H9 (cell line): ENCODE data around the gene SRRD. TPM values are rescaled to one million over a fixed set of nuclear protein-coding genes. Genes with fewer than 3 reads are reported as not detected.

ENCODE experiments used
- DNase-seq: peaks from one replicate; pipeline ENCODE4 v3.0.0-alpha.2; 2017
- H2AFZ ChIP-seq: one replicate; pipeline ENCODE4 v1.6.1; 2013; ENCODE audit warnings: mild to moderate bottlenecking, low read length, control low read depth, moderate library complexity
- H2AK5ac ChIP-seq: 2 replicates; pipeline ENCODE4 v1.6.1; 2013; ENCODE audit warnings: low read length, control low read depth, mixed read lengths; ENCODE audit not compliant: insufficient read length
- H2BK120ac ChIP-seq: one replicate; pipeline ENCODE4 v1.6.1; 2013; ENCODE audit warnings: low read depth, mild to moderate bottlenecking, low read length, control low read depth, inconsistent platforms; ENCODE audit not compliant: poor library complexity, severe bottlenecking
- H2BK12ac ChIP-seq: 2 replicates; pipeline ENCODE4 v1.6.1; 2013; ENCODE audit warnings: low read length, control low read depth, mixed read lengths, low read depth; ENCODE audit not compliant: insufficient read length
- H2BK15ac ChIP-seq: 2 replicates; pipeline ENCODE4 v1.6.1; 2013; ENCODE audit warnings: low read depth, low read length, control low read depth
- H2BK20ac ChIP-seq: one replicate; pipeline ENCODE4 v1.6.1; 2013; ENCODE audit warnings: low read depth, mild to moderate bottlenecking, low read length, control low read depth, inconsistent platforms; ENCODE audit not compliant: poor library complexity, severe bottlenecking
- H2BK5ac ChIP-seq: 2 replicates; pipeline ENCODE4 v1.6.1; 2013; ENCODE audit warnings: low read length, control low read depth, mixed read lengths; ENCODE audit not compliant: insufficient read length
- H3K14ac ChIP-seq: 2 replicates; pipeline ENCODE4 v1.6.1; 2013; ENCODE audit warnings: low read length, control low read depth; ENCODE audit not compliant: insufficient read depth
- H3K18ac ChIP-seq: 2 replicates; pipeline ENCODE4 v1.6.1; 2013; ENCODE audit warnings: low read depth, mild to moderate bottlenecking, mixed read lengths, low read length, control low read depth; ENCODE audit not compliant: insufficient read length
- H3K23ac ChIP-seq: 2 replicates; pipeline ENCODE4 v1.6.1; 2013; ENCODE audit warnings: low read length, control low read depth, mixed read lengths, low read depth; ENCODE audit not compliant: insufficient read length
- H3K23me2 ChIP-seq: 2 replicates; pipeline ENCODE4 v1.6.1; 2013; ENCODE audit warnings: low read depth, mild to moderate bottlenecking, mixed read lengths, low read length, control low read depth; ENCODE audit not compliant: insufficient read length, poor library complexity, severe bottlenecking
- H3K27ac ChIP-seq: 2 replicates; pipeline ENCODE4 v1.5.1; 2013; ENCODE audit warnings: low read length, control low read depth, mixed read lengths, low read depth; ENCODE audit not compliant: insufficient read length
- H3K27me3 ChIP-seq: 2 replicates; pipeline ENCODE4 v1.6.1; 2013; ENCODE audit warnings: low read length, control low read depth, inconsistent platforms; ENCODE audit not compliant: insufficient read depth
- H3K4ac ChIP-seq: 2 replicates; pipeline ENCODE4 v1.6.1; 2013; ENCODE audit warnings: low read depth, mild to moderate bottlenecking, control low read depth, inconsistent platforms, low read length, moderate library complexity
- H3K4me1 ChIP-seq: 2 replicates; pipeline ENCODE4 v1.6.1; 2013; ENCODE audit warnings: low read length, control low read depth, inconsistent platforms; ENCODE audit not compliant: insufficient read depth
- H3K4me2 ChIP-seq: 2 replicates; pipeline ENCODE4 v1.6.1; 2013; ENCODE audit warnings: low read length, control low read depth, mixed read lengths; ENCODE audit not compliant: insufficient read length, insufficient read depth
- H3K56ac ChIP-seq: 2 replicates; pipeline ENCODE4 v1.6.1; 2013; ENCODE audit warnings: low read depth, mild to moderate bottlenecking, mixed read lengths, low read length, control low read depth; ENCODE audit not compliant: insufficient read length
- H3K79me1 ChIP-seq: 2 replicates; pipeline ENCODE4 v1.6.1; 2013; ENCODE audit warnings: low read depth, mild to moderate bottlenecking, moderate library complexity, low read length, control low read depth, inconsistent platforms; ENCODE audit not compliant: insufficient read depth, poor library complexity, severe bottlenecking
- H3K79me2 ChIP-seq: 2 replicates; pipeline ENCODE4 v1.6.1; 2013; ENCODE audit warnings: low read length, control low read depth, inconsistent platforms; ENCODE audit not compliant: insufficient read depth
- H3K9ac ChIP-seq: 2 replicates; pipeline ENCODE4 v1.6.1; 2013; ENCODE audit warnings: low read length, control low read depth, mixed read lengths; ENCODE audit not compliant: insufficient read length; ENCODE audit errors: extremely low read depth
- H3K9me3 ChIP-seq: one replicate; pipeline ENCODE4 v1.6.1; 2013; ENCODE audit warnings: low read depth, low read length, inconsistent platforms; ENCODE audit not compliant: control insufficient read depth
- H3T11ph ChIP-seq: one replicate; pipeline ENCODE4 v1.6.1; 2013; ENCODE audit warnings: mild to moderate bottlenecking, low read length, control low read depth, inconsistent platforms
- H4K20me1 ChIP-seq: one replicate; pipeline ENCODE4 v1.6.1; 2013; ENCODE audit not compliant: control insufficient read depth, insufficient read length, insufficient read depth
- H4K5ac ChIP-seq: 2 replicates; pipeline ENCODE4 v1.6.1; 2013; ENCODE audit warnings: low read depth, mild to moderate bottlenecking, mixed read lengths, low read length, control low read depth; ENCODE audit not compliant: insufficient read length
- H4K8ac ChIP-seq: replicated peaks from 2 replicates; pipeline ENCODE4 v1.6.1; 2013; ENCODE audit warnings: low read length, control low read depth, mixed read lengths, low read depth; ENCODE audit not compliant: insufficient read length
- H4K91ac ChIP-seq: 2 replicates; pipeline ENCODE4 v1.6.1; 2013; ENCODE audit warnings: low read depth, mild to moderate bottlenecking, moderate library complexity, mixed read lengths, low read length, control low read depth; ENCODE audit not compliant: insufficient read length
- H3K27ac Mint-ChIP-seq, 3 experiments: 2 replicates in 2 of 3; 3 replicates in 1 of 3; pipeline ENCODE4 v1.8.0; 2020 to 2021; ENCODE audit warnings: mixed read lengths in 3 of 3, mild to moderate bottlenecking in 1 of 3, moderate library complexity in 1 of 3
- H3K27me3 Mint-ChIP-seq: 2 replicates; pipeline ENCODE4 v1.8.0; 2021; ENCODE audit warnings: low read depth, mild to moderate bottlenecking, moderate library complexity, mixed read lengths
- H3K36me3 Mint-ChIP-seq, 3 experiments: 2 replicates in 2 of 3; 3 replicates in 1 of 3; pipeline ENCODE4 v1.8.0; 2020 to 2021; ENCODE audit warnings: low read depth in 3 of 3, mixed read lengths in 3 of 3; ENCODE audit not compliant: insufficient read depth in 1 of 3
- H3K4me1 Mint-ChIP-seq, 2 experiments: 2 replicates each; pipeline ENCODE4 v1.8.0; 2020; ENCODE audit warnings: mixed read lengths in 2 of 2
- H3K4me3 Mint-ChIP-seq, 2 experiments: 2 replicates in 1 of 2; 3 replicates in 1 of 2; pipeline ENCODE4 v1.8.0; 2020 to 2021; ENCODE audit warnings: mild to moderate bottlenecking in 2 of 2, mixed read lengths in 2 of 2, moderate library complexity in 1 of 2
- H3K9me3 Mint-ChIP-seq, 2 experiments: 2 replicates in 1 of 2; 3 replicates in 1 of 2; pipeline ENCODE4 v1.8.0; 2020; ENCODE audit warnings: mild to moderate bottlenecking in 2 of 2, mixed read lengths in 2 of 2, moderate library complexity in 1 of 2
- WGBS: extraction: QIAGEN DNeasy Blood & Tissue Kit; methylation state at CpG from one replicate; pipeline ENCODE4 v1.1.7; 2013; ENCODE audit warnings: missing lambda C conversion rate, low lambda C conversion rate, mixed read lengths; ENCODE audit not compliant: insufficient read length; ENCODE audit errors: extremely low coverage; 5-methylcytosine and 5-hydroxymethylcytosine counted together
- total RNA-seq: library from RNA; stranded (reverse); gene quantifications from 2 replicates; pipeline ENCODE4 v1.2.1, GENCODE V29; 2021
- TF ChIP-seq, protein P1 (sequence below): fragments of 200-600 bp; sonication (generic); conservative IDR thresholded peaks from 3 replicates; pipeline ENCODE4 v1.8.0; 2021; ENCODE audit warnings: antibody characterized with exemption, mild to moderate bottlenecking

SRRD gene
- total RNA-seq, 1 experiment from 2014 or later, result 36.0 TPM

DNA sequence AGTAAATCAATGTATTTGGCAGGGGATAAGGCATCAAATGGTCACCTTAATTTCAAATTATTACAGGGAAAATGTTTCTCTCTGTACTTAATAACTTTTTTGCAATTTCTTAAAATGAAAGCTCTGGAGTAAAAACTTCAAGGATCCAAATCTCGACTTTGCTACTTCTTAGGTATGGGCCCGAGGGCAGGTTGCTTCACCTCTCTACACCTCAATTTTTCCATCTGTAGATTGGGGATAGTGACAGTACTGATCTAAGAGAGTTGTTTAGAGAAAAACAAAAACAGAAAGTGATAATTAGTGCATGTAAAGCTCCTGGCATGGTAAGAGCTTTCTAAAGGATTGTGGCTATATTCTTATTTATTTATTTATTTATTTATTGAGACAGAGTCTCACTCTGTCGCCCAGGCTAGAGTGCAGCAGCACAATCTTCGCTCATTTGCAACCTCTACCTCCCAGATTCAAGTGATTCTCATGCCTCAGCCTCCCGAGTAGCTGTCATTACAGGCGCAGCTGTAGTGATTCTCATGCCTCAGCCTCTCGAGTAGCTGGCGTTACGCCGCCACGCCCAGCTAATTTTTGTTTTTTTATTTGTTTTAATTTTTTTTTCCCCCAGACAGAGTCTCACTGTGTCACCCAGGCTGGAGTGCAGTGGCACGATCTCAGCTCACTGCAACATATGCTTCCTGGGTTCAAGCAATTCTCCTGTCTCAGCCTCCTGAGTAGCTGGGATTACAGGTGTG, 30.9 kb downstream of the SRRD start:
- peaks cover 3 to 10% (median 9%) of the 10 kb centered on the region in 3 experiments; a peak in 5 of 7 replicates for H3K36me3 Mint-ChIP-seq
- Histone ChIP-seq H3K18ac (no peak overlapping the region), H3K56ac (no peak overlapping the region), H4K5ac (no peak overlapping the region), H2AK5ac (no peak overlapping the region), H3T11ph (no peak overlapping the region), H2BK15ac (no peak overlapping the region), H3K79me2 (peaks cover 3% of the 10 kb centered on the region; the same call in 1 of the 2 replicates), H3K4me2 (no peak overlapping the region), H2BK5ac (no peak overlapping the region), H3K9ac (no peak overlapping the region), H3K14ac (no peak overlapping the region), H3K27ac (no peak overlapping the region), H4K8ac (no peak overlapping the region), H3K23ac (no peak overlapping the region), H2BK120ac (no peak overlapping the region), H4K91ac (no peak overlapping the region), H3K79me1 (no peaks in the 10 kb centered on the region), H2BK12ac (no peak overlapping the region), H3K23me2 (peaks cover 10% of the 10 kb centered on the region), H2BK20ac (no peak overlapping the region), H4K20me1 (no peaks in the 10 kb centered on the region), H3K9me3 (no peaks in the 10 kb centered on the region), H2AFZ (no peak overlapping the region), H3K4ac (no peak overlapping the region), H3K27me3 (no peaks in the 10 kb centered on the region), H3K4me1 (peaks cover 3% of the 10 kb centered on the region)
- H3K27me3 Mint-ChIP-seq, result no peaks in the 10 kb centered on the region
- no peak overlapping the region for H3K27ac Mint-ChIP-seq
- peaks cover 20 to 24% of the 10 kb centered on the region in 2 experiments for H3K4me1 Mint-ChIP-seq
- no CpG with 5 or more reads among the region's 12 CpGs for WGBS
- TF ChIP-seq, protein P1, sequence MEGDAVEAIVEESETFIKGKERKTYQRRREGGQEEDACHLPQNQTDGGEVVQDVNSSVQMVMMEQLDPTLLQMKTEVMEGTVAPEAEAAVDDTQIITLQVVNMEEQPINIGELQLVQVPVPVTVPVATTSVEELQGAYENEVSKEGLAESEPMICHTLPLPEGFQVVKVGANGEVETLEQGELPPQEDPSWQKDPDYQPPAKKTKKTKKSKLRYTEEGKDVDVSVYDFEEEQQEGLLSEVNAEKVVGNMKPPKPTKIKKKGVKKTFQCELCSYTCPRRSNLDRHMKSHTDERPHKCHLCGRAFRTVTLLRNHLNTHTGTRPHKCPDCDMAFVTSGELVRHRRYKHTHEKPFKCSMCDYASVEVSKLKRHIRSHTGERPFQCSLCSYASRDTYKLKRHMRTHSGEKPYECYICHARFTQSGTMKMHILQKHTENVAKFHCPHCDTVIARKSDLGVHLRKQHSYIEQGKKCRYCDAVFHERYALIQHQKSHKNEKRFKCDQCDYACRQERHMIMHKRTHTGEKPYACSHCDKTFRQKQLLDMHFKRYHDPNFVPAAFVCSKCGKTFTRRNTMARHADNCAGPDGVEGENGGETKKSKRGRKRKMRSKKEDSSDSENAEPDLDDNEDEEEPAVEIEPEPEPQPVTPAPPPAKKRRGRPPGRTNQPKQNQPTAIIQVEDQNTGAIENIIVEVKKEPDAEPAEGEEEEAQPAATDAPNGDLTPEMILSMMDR, result no peak
- H3K4me3 Mint-ChIP-seq, result no peak overlapping the region
- H3K9me3 Mint-ChIP-seq, result no peaks in the 10 kb centered on the region
- DNase-seq, result no peak
